HepG2 (cell line): ENCODE results near the gene CCSER2. TPM values are rescaled to one million over a fixed set of nuclear protein-coding genes. Genes with fewer than 3 reads are reported as not detected.

Experiments used
- ATAC-seq: fragments of 200-7000 bp; cut with Tn5 transposase; 3 replicates; pipeline ENCODE4 v1.9.1; 2020; ENCODE audit warnings: mild to moderate bottlenecking, moderate library complexity
- BruUV-seq: library from RNA; stranded (reverse); fragments of 400-500 nt; replicated peaks from 2 replicates; lab custom pipeline; 2021; lab: Mats Ljungman, UMichigan
- CTCF ChIA-PET: fragments of 300-600 bp; formaldehyde crosslinking; extraction: SDS; loops from one replicate; lab custom pipeline; 2021; ENCODE audit warnings: low total read pairs, inconsistent platforms, low intra/inter-chr PET ratio; lab: Yijun Ruan, JAX
- POLR2A ChIA-PET: fragments of 350-600 bp; sonication (Branson Sonifier 250); formaldehyde crosslinking; loops from one replicate; lab custom pipeline; 2020; ENCODE audit warnings: antibody characterized with exemption, inconsistent platforms; lab: Yijun Ruan, JAX
- DNase-seq: peaks from one replicate; pipeline ENCODE4 v3.0.0-alpha.2; 2015; ENCODE audit warnings: low spot score
- FAIRE-seq: peaks from 3 replicates; lab custom pipeline; 2011; peaks lifted over from hg19 to GRCh38; lab: Jason Lieb, UNC
- H2AFZ ChIP-seq: one replicate; pipeline ENCODE4 v1.6.1; 2011; ENCODE audit warnings: low read length, inconsistent platforms
- H3K27ac ChIP-seq: fragments of 300-600 bp; 3 replicates; pipeline ENCODE4 v1.8.0; 2011; ENCODE audit warnings: mixed run types, mild to moderate bottlenecking, mixed read lengths, low read length, inconsistent platforms; ENCODE audit not compliant: insufficient read depth; ENCODE audit errors: extremely low read length
- H3K27me3 ChIP-seq, 2 experiments: fragments of 200-600 bp in 1 of 2; 2 replicates in 1 of 2; 3 replicates in 1 of 2; pipeline versions ENCODE4 v1.6.0 to v1.8.0; 2011; ENCODE audit warnings: low read length in 2 of 2, mild to moderate bottlenecking in 2 of 2, moderate library complexity in 2 of 2, inconsistent platforms in 1 of 2; ENCODE audit not compliant: insufficient read depth in 2 of 2, control insufficient read depth in 1 of 2
- H3K36me3 ChIP-seq, 2 experiments: fragments of 200-600 bp in 1 of 2; replicated peaks in 1 of 2; 2 replicates in 1 of 2; 3 replicates in 1 of 2; pipeline versions ENCODE4 v1.5.1 to v1.8.0; 2011; ENCODE audit warnings: low read length in 2 of 2, inconsistent platforms in 1 of 2; ENCODE audit not compliant: insufficient read depth in 2 of 2, control insufficient read depth in 1 of 2
- H3K4me1 ChIP-seq: 2 replicates; pipeline ENCODE4 v1.5.1; 2012; ENCODE audit warnings: low read length, inconsistent platforms; ENCODE audit not compliant: insufficient read depth
- H3K4me2 ChIP-seq: 2 replicates; pipeline ENCODE4 v1.6.0; 2011; ENCODE audit warnings: low read depth, low read length, inconsistent platforms
- H3K4me3 ChIP-seq, 3 experiments: fragments of 200-600 bp in 1 of 3; sonication (generic), shearing (Covaris generic) in 1 of 3; replicated peaks in 1 of 3; 2 replicates each; pipeline ENCODE4 v1.5.1; 2011 to 2016; ENCODE audit warnings: low read length in 3 of 3, inconsistent platforms in 2 of 3, low read depth in 2 of 3, mild to moderate bottlenecking in 2 of 3, control low read depth in 1 of 3, mixed read lengths in 1 of 3; ENCODE audit not compliant: insufficient read depth in 1 of 3
- H3K79me2 ChIP-seq: one replicate; pipeline ENCODE4 v1.6.1; 2011; ENCODE audit warnings: low read length, inconsistent platforms; ENCODE audit not compliant: insufficient read depth
- H3K9ac ChIP-seq: 2 replicates; pipeline ENCODE4 v1.6.0; 2011; ENCODE audit warnings: mild to moderate bottlenecking, low read depth, low read length, inconsistent platforms; ENCODE audit not compliant: insufficient read depth
- H3K9me3 ChIP-seq: 2 replicates; pipeline ENCODE4 v1.5.1; 2012; ENCODE audit warnings: mild to moderate bottlenecking, low read length
- H4K20me1 ChIP-seq: 2 replicates; pipeline ENCODE4 v1.6.0; 2011; ENCODE audit warnings: inconsistent platforms, mild to moderate bottlenecking, low read length, moderate library complexity; ENCODE audit not compliant: insufficient read depth
- JUND ChIP-seq: sonication (generic); formaldehyde crosslinking; IDR thresholded peaks from 2 replicates; pipeline ENCODE4 v1.8.0; 2022; ENCODE audit warnings: mild to moderate bottlenecking, missing genetic modification reagents
- SETDB1 ChIP-seq: sonication (generic); formaldehyde crosslinking; IDR thresholded peaks from 2 replicates; pipeline ENCODE4 v1.5.1; 2020; ENCODE audit warnings: missing genetic modification reagents, mild to moderate bottlenecking, borderline replicate concordance
- SIN3B ChIP-seq: fragments of 150-350 bp; IDR thresholded peaks from 2 replicates; pipeline ENCODE4 v1.6.1; 2014; ENCODE audit warnings: low read length
- SPEN ChIP-seq: sonication (generic); formaldehyde crosslinking; IDR thresholded peaks from 2 replicates; pipeline ENCODE4 v1.5.1; 2020; ENCODE audit warnings: low read depth, mild to moderate bottlenecking, missing genetic modification reagents
- ZNF598 ChIP-seq: sonication (generic); formaldehyde crosslinking; IDR thresholded peaks from 2 replicates; pipeline ENCODE4 v1.5.1; 2020; ENCODE audit warnings: mild to moderate bottlenecking, missing genetic modification reagents, borderline replicate concordance
- ZNF768 ChIP-seq: sonication (generic); formaldehyde crosslinking; IDR thresholded peaks from 2 replicates; pipeline ENCODE4 v1.4.0; 2020; ENCODE audit warnings: missing genetic modification reagents
- WGBS: methylation state at CpG from one replicate; pipeline ENCODE4 v1.1.6; 2017; ENCODE audit warnings: low lambda C conversion rate; 5-methylcytosine and 5-hydroxymethylcytosine counted together
- in situ Hi-C: cut with HindIII; loops from 2 replicates; pipeline ENCODE4 v1.10.0; 2017; ENCODE audit warnings: low pct_unique_long_range_greater_than_20kb; ENCODE audit not compliant: extremely low pct_ligation_motif_present
- intact Hi-C: fragments of 100-400 bp; cut with micrococcal nuclease; formaldehyde crosslinking; loops from one replicate; pipeline ENCODE4 v1.10.0; 2022; ENCODE audit not compliant: unreplicated experiment
- polyA plus RNA-seq, 8 experiments: library from polyadenylated mRNA; depleted of rRNA in 3 of 8; stranded (reverse) in 7 of 8; unstranded in 1 of 8; fragments of >200 nt; fragmentation: Illumina TruSeq in 4 of 8; extraction: Trizol in 4 of 8; gene quantifications; 2 replicates each; pipeline versions ENCODE4 v1.2.1 to v1.2.3, GENCODE V29; 2011 to 2016; ENCODE audit warnings: low read depth in 4 of 8, missing spikeins in 1 of 8, mixed read lengths in 1 of 8; ENCODE audit not compliant: insufficient read depth in 1 of 8
- total RNA-seq, 5 experiments: library from RNA; depleted of rRNA; stranded (reverse); fragments of >200 nt; fragmentation: Illumina TruSeq; extraction: Trizol; gene quantifications; 2 replicates each; pipeline ENCODE4 v1.2.3, GENCODE V29; 2016; ENCODE audit warnings: low read depth in 1 of 5
- TF ChIP-seq, protein P1 (sequence below): sonication (generic); formaldehyde crosslinking; IDR thresholded peaks from 2 replicates; pipeline ENCODE4 v1.4.0; 2020; ENCODE audit warnings: missing genetic modification reagents, borderline replicate concordance
- TF ChIP-seq, protein P2 (sequence below), 2 experiments: sonication (generic) in 1 of 2; formaldehyde crosslinking in 1 of 2; IDR thresholded peaks; 2 replicates each; pipeline versions ENCODE4 v1.4.0 to v1.6.1; 2018 to 2020; ENCODE audit warnings: missing genetic modification reagents in 2 of 2, borderline replicate concordance in 1 of 2, low read depth in 1 of 2, mild to moderate bottlenecking in 1 of 2, missing biosample characterization in 1 of 2
- TF ChIP-seq, protein P3 (sequence below): sonication (generic); formaldehyde crosslinking; conservative IDR thresholded peaks from 2 replicates; pipeline ENCODE4 v1.4.0; 2020; ENCODE audit warnings: missing genetic modification reagents
- TF ChIP-seq, protein P4 (sequence below): sonication (generic); formaldehyde crosslinking; IDR thresholded peaks from 2 replicates; pipeline ENCODE4 v1.5.1; 2020; ENCODE audit warnings: mild to moderate bottlenecking, missing genetic modification reagents, borderline replicate concordance
- TF ChIP-seq, protein P5 (sequence below): sonication (generic); formaldehyde crosslinking; IDR thresholded peaks from 2 replicates; pipeline ENCODE4 v1.9.0; 2022; ENCODE audit warnings: missing genetic modification reagents, mild to moderate bottlenecking, borderline replicate concordance

The CCSER2 gene
- total and polyA plus RNA-seq, 2 of the 13 experiments (the other 11 are each of a cell fraction or from before 2014, with no cell fraction given): 13.3 to 17.2 TPM

DNA sequence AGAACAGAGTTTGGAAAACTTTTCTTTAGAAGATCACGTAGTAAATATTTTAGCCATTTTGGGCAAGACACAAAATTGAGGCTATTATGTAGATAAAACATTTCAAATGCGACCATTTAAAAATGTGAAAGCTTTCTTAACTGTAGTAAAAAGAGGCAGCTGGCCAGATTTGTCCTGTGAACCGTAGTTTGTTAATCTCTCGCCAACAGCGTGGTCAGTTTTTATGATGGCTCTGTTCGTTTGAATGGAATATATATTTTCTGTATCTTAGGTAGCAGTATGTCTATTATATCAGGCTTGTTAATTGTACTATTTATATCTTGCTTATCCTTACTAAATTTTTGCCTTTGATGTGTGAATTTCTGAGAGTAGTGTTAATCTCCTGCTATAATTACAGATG, 124.9 kb downstream of the CCSER2 start:
- no peak overlapping the region for H3K4me3 ChIP-seq
- no peak overlapping the region for H2AFZ ChIP-seq
- H3K4me1 ChIP-seq: no peaks in the 10 kb centered on the region
- intact Hi-C loops: no loop called here
- FAIRE-seq (no peak), ATAC-seq (no peak), DNase-seq (no peak)
- H3K36me3 ChIP-seq: peaks cover 0 to 3% of the 10 kb centered on the region in 2 experiments; a peak in 1 of 5 replicates
- in situ Hi-C loops: no loop called here
- POLR2A ChIA-PET: no interaction called here
- CTCF ChIA-PET: no interaction called here
- peaks cover 6% of the 10 kb centered on the region; the same call in 1 of the 2 replicates for H3K9me3 ChIP-seq
- no peaks in the 10 kb centered on the region for H4K20me1 ChIP-seq
- H3K27me3 ChIP-seq: no peaks in the 10 kb centered on the region
- H3K27ac ChIP-seq: no peak overlapping the region
- BruUV-seq: no TSS peak
- 97% methylated on average over 6 of the region's 6 CpGs for WGBS
- H3K9ac ChIP-seq: no peak overlapping the region
- no peak overlapping the region for H3K4me2 ChIP-seq
- no peaks in the 10 kb centered on the region for H3K79me2 ChIP-seq
- TF ChIP-seq SPEN (no peak), SETDB1 (CRISPR knock-in tag) (no peak), JUND (CRISPR knock-in tag) (no peak), ZNF768 (CRISPR knock-in tag) (no peak), ZNF598 (CRISPR knock-in tag) (no peak), SIN3B (no peak)
- TF ChIP-seq, protein P1, sequence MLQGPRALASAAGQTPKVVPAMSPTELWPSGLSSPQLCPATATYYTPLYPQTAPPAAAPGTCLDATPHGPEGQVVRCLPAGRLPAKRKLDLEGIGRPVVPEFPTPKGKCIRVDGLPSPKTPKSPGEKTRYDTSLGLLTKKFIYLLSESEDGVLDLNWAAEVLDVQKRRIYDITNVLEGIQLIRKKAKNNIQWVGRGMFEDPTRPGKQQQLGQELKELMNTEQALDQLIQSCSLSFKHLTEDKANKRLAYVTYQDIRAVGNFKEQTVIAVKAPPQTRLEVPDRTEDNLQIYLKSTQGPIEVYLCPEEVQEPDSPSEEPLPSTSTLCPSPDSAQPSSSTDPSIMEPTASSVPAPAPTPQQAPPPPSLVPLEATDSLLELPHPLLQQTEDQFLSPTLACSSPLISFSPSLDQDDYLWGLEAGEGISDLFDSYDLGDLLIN (CRISPR knock-in tag): no peak
- TF ChIP-seq, protein P2, sequence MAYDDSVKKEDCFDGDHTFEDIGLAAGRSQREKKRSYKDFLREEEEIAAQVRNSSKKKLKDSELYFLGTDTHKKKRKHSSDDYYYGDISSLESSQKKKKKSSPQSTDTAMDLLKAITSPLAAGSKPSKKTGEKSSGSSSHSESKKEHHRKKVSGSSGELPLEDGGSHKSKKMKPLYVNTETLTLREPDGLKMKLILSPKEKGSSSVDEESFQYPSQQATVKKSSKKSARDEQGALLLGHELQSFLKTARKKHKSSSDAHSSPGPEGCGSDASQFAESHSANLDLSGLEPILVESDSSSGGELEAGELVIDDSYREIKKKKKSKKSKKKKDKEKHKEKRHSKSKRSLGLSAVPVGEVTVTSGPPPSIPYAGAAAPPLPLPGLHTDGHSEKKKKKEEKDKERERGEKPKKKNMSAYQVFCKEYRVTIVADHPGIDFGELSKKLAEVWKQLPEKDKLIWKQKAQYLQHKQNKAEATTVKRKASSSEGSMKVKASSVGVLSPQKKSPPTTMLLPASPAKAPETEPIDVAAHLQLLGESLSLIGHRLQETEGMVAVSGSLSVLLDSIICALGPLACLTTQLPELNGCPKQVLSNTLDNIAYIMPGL (CRISPR knock-in tag; IDR thresholded peaks at IDR 0.05; ENCODE audit: borderline replicate concordance in 1 of 2, low read depth in 1 of 2): no peak
- TF ChIP-seq, protein P3, sequence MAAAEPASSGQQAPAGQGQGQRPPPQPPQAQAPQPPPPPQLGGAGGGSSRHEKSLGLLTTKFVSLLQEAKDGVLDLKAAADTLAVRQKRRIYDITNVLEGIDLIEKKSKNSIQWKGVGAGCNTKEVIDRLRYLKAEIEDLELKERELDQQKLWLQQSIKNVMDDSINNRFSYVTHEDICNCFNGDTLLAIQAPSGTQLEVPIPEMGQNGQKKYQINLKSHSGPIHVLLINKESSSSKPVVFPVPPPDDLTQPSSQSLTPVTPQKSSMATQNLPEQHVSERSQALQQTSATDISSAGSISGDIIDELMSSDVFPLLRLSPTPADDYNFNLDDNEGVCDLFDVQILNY: no peak
- TF ChIP-seq, protein P4, sequence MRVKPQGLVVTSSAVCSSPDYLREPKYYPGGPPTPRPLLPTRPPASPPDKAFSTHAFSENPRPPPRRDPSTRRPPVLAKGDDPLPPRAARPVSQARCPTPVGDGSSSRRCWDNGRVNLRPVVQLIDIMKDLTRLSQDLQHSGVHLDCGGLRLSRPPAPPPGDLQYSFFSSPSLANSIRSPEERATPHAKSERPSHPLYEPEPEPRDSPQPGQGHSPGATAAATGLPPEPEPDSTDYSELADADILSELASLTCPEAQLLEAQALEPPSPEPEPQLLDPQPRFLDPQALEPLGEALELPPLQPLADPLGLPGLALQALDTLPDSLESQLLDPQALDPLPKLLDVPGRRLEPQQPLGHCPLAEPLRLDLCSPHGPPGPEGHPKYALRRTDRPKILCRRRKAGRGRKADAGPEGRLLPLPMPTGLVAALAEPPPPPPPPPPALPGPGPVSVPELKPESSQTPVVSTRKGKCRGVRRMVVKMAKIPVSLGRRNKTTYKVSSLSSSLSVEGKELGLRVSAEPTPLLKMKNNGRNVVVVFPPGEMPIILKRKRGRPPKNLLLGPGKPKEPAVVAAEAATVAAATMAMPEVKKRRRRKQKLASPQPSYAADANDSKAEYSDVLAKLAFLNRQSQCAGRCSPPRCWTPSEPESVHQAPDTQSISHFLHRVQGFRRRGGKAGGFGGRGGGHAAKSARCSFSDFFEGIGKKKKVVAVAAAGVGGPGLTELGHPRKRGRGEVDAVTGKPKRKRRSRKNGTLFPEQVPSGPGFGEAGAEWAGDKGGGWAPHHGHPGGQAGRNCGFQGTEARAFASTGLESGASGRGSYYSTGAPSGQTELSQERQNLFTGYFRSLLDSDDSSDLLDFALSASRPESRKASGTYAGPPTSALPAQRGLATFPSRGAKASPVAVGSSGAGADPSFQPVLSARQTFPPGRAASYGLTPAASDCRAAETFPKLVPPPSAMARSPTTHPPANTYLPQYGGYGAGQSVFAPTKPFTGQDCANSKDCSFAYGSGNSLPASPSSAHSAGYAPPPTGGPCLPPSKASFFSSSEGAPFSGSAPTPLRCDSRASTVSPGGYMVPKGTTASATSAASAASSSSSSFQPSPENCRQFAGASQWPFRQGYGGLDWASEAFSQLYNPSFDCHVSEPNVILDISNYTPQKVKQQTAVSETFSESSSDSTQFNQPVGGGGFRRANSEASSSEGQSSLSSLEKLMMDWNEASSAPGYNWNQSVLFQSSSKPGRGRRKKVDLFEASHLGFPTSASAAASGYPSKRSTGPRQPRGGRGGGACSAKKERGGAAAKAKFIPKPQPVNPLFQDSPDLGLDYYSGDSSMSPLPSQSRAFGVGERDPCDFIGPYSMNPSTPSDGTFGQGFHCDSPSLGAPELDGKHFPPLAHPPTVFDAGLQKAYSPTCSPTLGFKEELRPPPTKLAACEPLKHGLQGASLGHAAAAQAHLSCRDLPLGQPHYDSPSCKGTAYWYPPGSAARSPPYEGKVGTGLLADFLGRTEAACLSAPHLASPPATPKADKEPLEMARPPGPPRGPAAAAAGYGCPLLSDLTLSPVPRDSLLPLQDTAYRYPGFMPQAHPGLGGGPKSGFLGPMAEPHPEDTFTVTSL (CRISPR knock-in tag): no peak
- TF ChIP-seq, protein P5, sequence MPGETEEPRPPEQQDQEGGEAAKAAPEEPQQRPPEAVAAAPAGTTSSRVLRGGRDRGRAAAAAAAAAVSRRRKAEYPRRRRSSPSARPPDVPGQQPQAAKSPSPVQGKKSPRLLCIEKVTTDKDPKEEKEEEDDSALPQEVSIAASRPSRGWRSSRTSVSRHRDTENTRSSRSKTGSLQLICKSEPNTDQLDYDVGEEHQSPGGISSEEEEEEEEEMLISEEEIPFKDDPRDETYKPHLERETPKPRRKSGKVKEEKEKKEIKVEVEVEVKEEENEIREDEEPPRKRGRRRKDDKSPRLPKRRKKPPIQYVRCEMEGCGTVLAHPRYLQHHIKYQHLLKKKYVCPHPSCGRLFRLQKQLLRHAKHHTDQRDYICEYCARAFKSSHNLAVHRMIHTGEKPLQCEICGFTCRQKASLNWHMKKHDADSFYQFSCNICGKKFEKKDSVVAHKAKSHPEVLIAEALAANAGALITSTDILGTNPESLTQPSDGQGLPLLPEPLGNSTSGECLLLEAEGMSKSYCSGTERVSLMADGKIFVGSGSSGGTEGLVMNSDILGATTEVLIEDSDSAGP (CRISPR knock-in tag): no peak
